Renal cortex interstitium (tissue), 11 donors: ENCODE measurements around the gene OSBPL10. TPM values are rescaled to one million over a fixed set of nuclear protein-coding genes. Genes with fewer than 3 reads are reported as not detected.
"Not testable (repeated sequence)": the region's sequence is repeated elsewhere in the genome, so short reads cannot be mapped to it uniquely, and the experiment has no call there.

Experiments used
- DNase-seq, 11 donors: peaks; one replicate each; pipeline ENCODE4 v3.0.0-alpha.2; 2013; ENCODE audit warnings: low read depth in 9 of 11, low spot score in 4 of 11; ENCODE audit errors: extremely low read depth in 1 of 11
- polyA plus RNA-seq, 3 donors: library from polyadenylated mRNA; unstranded; fragments of 120-200 nt; gene quantifications; one replicate each; pipeline ENCODE4 v1.2.1, GENCODE V29; 2013; ENCODE audit not compliant: insufficient read length in 3 of 3

OSBPL10 gene
- polyA plus RNA-seq, 3 donors = 19.9 to 24.8 (median 22.0) TPM

- DNase-seq = no peak
These were observed 271.5 kb downstream of the OSBPL10 start for GRCh38 chr3:31709526-31709925.

- DNase-seq = no peak
These were observed 272.1 kb downstream of the OSBPL10 start for GRCh38 chr3:31709005-31709404.

GRCh38 chr3:31707286-31707685, 273.8 kb downstream of the OSBPL10 start:
- DNase-seq = no peak

- DNase-seq = no peak
These were observed 275.3 kb downstream of the OSBPL10 start for GRCh38 chr3:31705736-31706135.

GRCh38 chr3:31704591-31705179, 276.4 kb downstream of the OSBPL10 start:
- DNase-seq = no peak

GRCh38 chr3:31704156-31704555, 276.9 kb downstream of the OSBPL10 start:
- DNase-seq = no peak

- DNase-seq = no peak
These were observed 279.8 kb downstream of the OSBPL10 start for GRCh38 chr3:31701286-31701685.

- DNase-seq = no peak
These were observed 281.6 kb downstream of the OSBPL10 start for GRCh38 chr3:31699309-31699953.

- DNase-seq = no peak
These were observed 284.1 kb downstream of the OSBPL10 start for GRCh38 chr3:31696815-31697548.

GRCh38 chr3:31696009-31696297, 285.1 kb downstream of the OSBPL10 start:
- DNase-seq = no peak

GRCh38 chr3:31695280-31696008, 285.6 kb downstream of the OSBPL10 start:
- no peak for DNase-seq

- no peak for DNase-seq
These were observed 287.7 kb downstream of the OSBPL10 start for GRCh38 chr3:31693346-31693745.

GRCh38 chr3:31692751-31693150, 288.3 kb downstream of the OSBPL10 start:
- no peak for DNase-seq

- DNase-seq = no peak
These were observed 290.3 kb downstream of the OSBPL10 start for GRCh38 chr3:31690771-31691170.

GRCh38 chr3:31689523-31689922, 291.5 kb downstream of the OSBPL10 start:
- DNase-seq = not testable (repeated sequence)

- no peak for DNase-seq
These were observed 292.1 kb downstream of the OSBPL10 start for GRCh38 chr3:31688984-31689383.

GRCh38 chr3:31687020-31687802, 293.9 kb downstream of the OSBPL10 start:
- no peak for DNase-seq

GRCh38 chr3:31680072-31680870, 300.8 kb downstream of the OSBPL10 start:
- no peak for DNase-seq
